Measurements from ENCODE around the gene RGS3. TPM values are rescaled to one million over a fixed set of nuclear protein-coding genes. Genes with fewer than 3 reads are reported as not detected.
"Not testable (repeated sequence)": the region's sequence is repeated elsewhere in the genome, so short reads cannot be mapped to it uniquely, and the experiment has no call there.

RGS3 gene
- total and polyA plus RNA-seq, 2 of the 13 experiments (the other 11 are each of a cell fraction or from before 2014, with no cell fraction given) = 17.1 to 28.8 TPM

DNA sequence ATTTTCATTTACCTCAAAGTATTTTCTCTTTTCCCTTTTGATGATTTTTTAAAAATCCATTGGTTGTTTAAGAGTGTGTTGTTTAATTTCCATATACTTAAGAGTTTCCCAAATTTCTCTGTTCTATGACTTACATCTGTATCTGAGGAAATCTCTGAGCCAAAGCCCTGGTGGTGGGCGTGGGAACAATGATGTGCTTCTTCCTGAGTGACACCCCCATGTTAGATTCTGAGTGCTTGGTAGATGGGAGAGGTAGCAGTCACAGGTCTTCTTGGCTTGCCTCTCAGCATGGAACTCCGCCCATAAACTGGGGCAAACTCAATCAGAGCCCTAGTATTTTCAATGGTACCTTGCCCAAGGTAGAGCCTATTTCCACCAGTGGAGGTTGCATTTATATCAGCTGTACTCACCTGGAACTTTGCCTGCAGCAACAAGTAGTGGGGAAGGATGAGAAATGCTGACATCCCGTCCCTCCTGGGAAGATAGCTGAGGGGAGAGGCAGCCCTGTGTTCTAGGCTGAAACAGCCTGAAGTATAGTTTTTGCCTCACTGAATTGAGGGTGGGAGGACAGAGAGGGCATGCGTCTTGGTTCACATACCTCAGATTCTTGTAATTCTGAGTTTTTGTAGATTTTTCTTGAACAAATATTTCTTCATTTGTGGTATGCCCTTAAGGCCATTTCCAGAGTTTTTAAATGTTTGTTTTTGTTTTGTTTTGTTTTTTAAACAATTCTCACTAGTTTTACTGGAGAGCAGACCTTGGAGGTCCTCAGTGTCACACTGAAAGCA lies 26.6 kb upstream of the RGS3 start:
- Histone ChIP-seq H3K27me3 (ENCODE audit: control insufficient read depth in 1 of 2, insufficient read depth in 2 of 2, low read length in 2 of 2) (no peaks in the 10 kb centered on the region; a peak in 1 of 5 replicates), H3K4me1 (ENCODE audit: insufficient read depth, low read length) (no peaks in the 10 kb centered on the region), H3K4me3 (replicated peaks in 1 of 3; ENCODE audit: insufficient read depth in 1 of 3, low read depth in 2 of 3, low read length in 3 of 3) (no peak overlapping the region), H3K79me2 (ENCODE audit: insufficient read depth, low read length) (no peaks in the 10 kb centered on the region), H3K27ac (ENCODE audit: extremely low read length, insufficient read depth, low read length) (no peak overlapping the region), H3K9ac (ENCODE audit: insufficient read depth, low read depth, low read length) (no peak overlapping the region), H3K9me3 (ENCODE audit: low read length) (no peaks in the 10 kb centered on the region), H3K36me3 (replicated peaks in 1 of 2; ENCODE audit: control insufficient read depth in 1 of 2, insufficient read depth in 2 of 2, low read length in 2 of 2) (no peaks in the 10 kb centered on the region), H4K20me1 (ENCODE audit: insufficient read depth, low read length) (no peaks in the 10 kb centered on the region), H2AFZ (ENCODE audit: low read length) (no peak overlapping the region), H3K4me2 (ENCODE audit: low read depth, low read length) (no peak overlapping the region)
- in situ Hi-C loops (cut with HindIII; ENCODE audit: extremely low pct_ligation_motif_present, low pct_unique_long_range_greater_than_20kb) = no loop called here
- POLR2A ChIA-PET = no interaction called here
- FAIRE-seq = no peak
- no TSS peak for BruUV-seq (replicated peaks)
- 45% methylated on average over 4 of the region's 4 CpGs for WGBS (ENCODE audit: low lambda C conversion rate)
- DNase-seq (ENCODE audit: low spot score) = no peak
- intact Hi-C loops (cut with micrococcal nuclease; ENCODE audit: unreplicated experiment) = loop anchor here (5.0 kb wide), 1 partner anchor 705 kb away; no protein-coding TSS in a partner anchor
- ATAC-seq = peak; percentile 48; the same call in 1 of the 3 replicates
- no peak for TF ChIP-seq EZH2 (conservative IDR thresholded peaks at IDR 0.05; ENCODE audit: low read depth, low read length)
- TF ChIP-seq, protein P1, sequence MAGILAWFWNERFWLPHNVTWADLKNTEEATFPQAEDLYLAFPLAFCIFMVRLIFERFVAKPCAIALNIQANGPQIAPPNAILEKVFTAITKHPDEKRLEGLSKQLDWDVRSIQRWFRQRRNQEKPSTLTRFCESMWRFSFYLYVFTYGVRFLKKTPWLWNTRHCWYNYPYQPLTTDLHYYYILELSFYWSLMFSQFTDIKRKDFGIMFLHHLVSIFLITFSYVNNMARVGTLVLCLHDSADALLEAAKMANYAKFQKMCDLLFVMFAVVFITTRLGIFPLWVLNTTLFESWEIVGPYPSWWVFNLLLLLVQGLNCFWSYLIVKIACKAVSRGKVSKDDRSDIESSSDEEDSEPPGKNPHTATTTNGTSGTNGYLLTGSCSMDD (CRISPR knock-in tag; IDR thresholded peaks at IDR 0.05) = no peak
- TF ChIP-seq, protein P2, sequence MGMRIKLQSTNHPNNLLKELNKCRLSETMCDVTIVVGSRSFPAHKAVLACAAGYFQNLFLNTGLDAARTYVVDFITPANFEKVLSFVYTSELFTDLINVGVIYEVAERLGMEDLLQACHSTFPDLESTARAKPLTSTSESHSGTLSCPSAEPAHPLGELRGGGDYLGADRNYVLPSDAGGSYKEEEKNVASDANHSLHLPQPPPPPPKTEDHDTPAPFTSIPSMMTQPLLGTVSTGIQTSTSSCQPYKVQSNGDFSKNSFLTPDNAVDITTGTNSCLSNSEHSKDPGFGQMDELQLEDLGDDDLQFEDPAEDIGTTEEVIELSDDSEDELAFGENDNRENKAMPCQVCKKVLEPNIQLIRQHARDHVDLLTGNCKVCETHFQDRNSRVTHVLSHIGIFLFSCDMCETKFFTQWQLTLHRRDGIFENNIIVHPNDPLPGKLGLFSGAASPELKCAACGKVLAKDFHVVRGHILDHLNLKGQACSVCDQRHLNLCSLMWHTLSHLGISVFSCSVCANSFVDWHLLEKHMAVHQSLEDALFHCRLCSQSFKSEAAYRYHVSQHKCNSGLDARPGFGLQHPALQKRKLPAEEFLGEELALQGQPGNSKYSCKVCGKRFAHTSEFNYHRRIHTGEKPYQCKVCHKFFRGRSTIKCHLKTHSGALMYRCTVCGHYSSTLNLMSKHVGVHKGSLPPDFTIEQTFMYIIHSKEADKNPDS (CRISPR knock-in tag; IDR thresholded peaks at IDR 0.05) = no peak
- no peak for TF ChIP-seq ZNF20 (CRISPR knock-in tag; IDR thresholded peaks at IDR 0.05)
- TF ChIP-seq HNRNPK (IDR thresholded peaks at IDR 0.05; ENCODE audit: low read depth, low read length, poor library complexity, severe bottlenecking) = no peak
- no peak for TF ChIP-seq YEATS4 (CRISPR knock-in tag; IDR thresholded peaks at IDR 0.05; ENCODE audit: borderline replicate concordance)
- TF ChIP-seq CENPX (CRISPR knock-in tag; IDR thresholded peaks at IDR 0.05) = no peak
- TF ChIP-seq HNRNPLL (IDR thresholded peaks at IDR 0.05; ENCODE audit: low read depth, low read length, poor library complexity, severe bottlenecking) = no peak
- no peak for TF ChIP-seq SMARCE1 (IDR thresholded peaks at IDR 0.05; ENCODE audit: borderline replicate concordance)
- CTCF ChIA-PET (ENCODE audit: low intra/inter-chr PET ratio, low total read pairs) = no interaction called here

DNA sequence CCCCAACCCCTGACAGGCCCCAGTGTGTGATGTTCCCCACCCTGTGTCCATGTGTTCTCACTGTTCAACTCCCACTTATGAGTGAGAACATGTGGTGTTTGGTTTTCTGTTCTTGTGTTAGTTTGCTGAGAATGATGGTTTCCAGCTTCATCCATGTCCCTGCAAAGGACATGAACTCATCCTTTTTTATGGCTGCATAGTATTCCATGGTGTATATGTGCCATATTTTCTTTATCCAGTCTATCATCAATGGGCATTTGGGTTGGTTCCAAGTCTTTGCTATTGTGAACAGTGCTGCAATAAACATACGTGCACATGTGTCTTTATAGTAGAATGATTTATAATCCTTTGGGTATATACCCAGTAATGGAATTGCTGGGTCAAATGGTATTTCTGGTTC lies 25.8 kb upstream of the RGS3 start:
- in situ Hi-C loops (cut with HindIII; ENCODE audit: extremely low pct_ligation_motif_present, low pct_unique_long_range_greater_than_20kb); H4K20me1 ChIP-seq (ENCODE audit: insufficient read depth, low read length); H3K79me2 ChIP-seq (ENCODE audit: insufficient read depth, low read length); H3K9ac ChIP-seq (ENCODE audit: insufficient read depth, low read depth, low read length); DNase-seq (ENCODE audit: low spot score); H3K36me3 ChIP-seq (replicated peaks in 1 of 2; ENCODE audit: control insufficient read depth in 1 of 2, insufficient read depth in 2 of 2, low read length in 2 of 2); H3K4me1 ChIP-seq (ENCODE audit: insufficient read depth, low read length); H3K9me3 ChIP-seq (ENCODE audit: low read length); H3K4me2 ChIP-seq (ENCODE audit: low read depth, low read length); H2AFZ ChIP-seq (ENCODE audit: low read length); FAIRE-seq; ATAC-seq; POLR2A ChIA-PET; H3K27ac ChIP-seq (ENCODE audit: extremely low read length, insufficient read depth, low read length); CTCF ChIA-PET (ENCODE audit: low intra/inter-chr PET ratio, low total read pairs); H3K27me3 ChIP-seq (ENCODE audit: control insufficient read depth in 1 of 2, insufficient read depth in 2 of 2, low read length in 2 of 2); H3K4me3 ChIP-seq (replicated peaks in 1 of 3; ENCODE audit: insufficient read depth in 1 of 3, low read depth in 2 of 3, low read length in 3 of 3); BruUV-seq (replicated peaks): not testable (repeated sequence)
- 94% methylated on average over 1 of the region's 1 CpG for WGBS (ENCODE audit: low lambda C conversion rate)
- intact Hi-C loops (cut with micrococcal nuclease; ENCODE audit: unreplicated experiment) = loop anchor here (5.0 kb wide), 1 partner anchor 705 kb away; no protein-coding TSS in a partner anchor
